ENCODE measurements around the gene DOCK6.

The DOCK6 gene

GRCh38 chr19:11261971-11262839 is at the start of gene DOCK6:
DOCK6 (minus strand) TSS chr19:11262524; CDS start chr19:11262440, 84 bp downstream.
- no peak for DNase-seq (ENCODE audit: low spot score)

GRCh38 chr19:11306337-11306736 is 44.0 kb upstream of the DOCK6 start:
- DNase-seq (ENCODE audit: low spot score): no peak

- DNase-seq (ENCODE audit: low spot score): no peak
These were observed 42.6 kb upstream of the DOCK6 start for GRCh38 chr19:11304936-11305335.

GRCh38 chr19:11300811-11301120 is 38.4 kb upstream of the DOCK6 start:
- no peak for DNase-seq (ENCODE audit: low spot score)

GRCh38 chr19:11299946-11300810 is 37.9 kb upstream of the DOCK6 start:
- DNase-seq (ENCODE audit: low spot score): no peak

- DNase-seq (ENCODE audit: low spot score): no peak
These were observed 33.9 kb upstream of the DOCK6 start for GRCh38 chr19:11296264-11296663.

GRCh38 chr19:11295665-11296245 is 33.4 kb upstream of the DOCK6 start, which contains the start of gene TSPAN16:
TSPAN16 (plus strand) TSS chr19:11296160; CDS start chr19:11296298, 138 bp downstream.
- DNase-seq (ENCODE audit: low spot score): no peak

GRCh38 chr19:11295180-11295579 is 32.9 kb upstream of the DOCK6 start:
- DNase-seq (ENCODE audit: low spot score): no peak

- peak; percentile 90 for DNase-seq (ENCODE audit: low spot score)
These were observed 31.4 kb upstream of the DOCK6 start for GRCh38 chr19:11293433-11294389.

- DNase-seq (ENCODE audit: low spot score): no peak
These were observed 29.7 kb upstream of the DOCK6 start for GRCh38 chr19:11291991-11292390.

- DNase-seq (ENCODE audit: low spot score): no peak
These were observed 29.1 kb upstream of the DOCK6 start for GRCh38 chr19:11291415-11291814.

GRCh38 chr19:11290256-11290655 is 27.9 kb upstream of the DOCK6 start:
- DNase-seq (ENCODE audit: low spot score): no peak

GRCh38 chr19:11288349-11288748 is 26.0 kb upstream of the DOCK6 start:
- DNase-seq (ENCODE audit: low spot score): peak; percentile 40

- DNase-seq (ENCODE audit: low spot score): peak; percentile 76
These were observed 24.1 kb upstream of the DOCK6 start for GRCh38 chr19:11286312-11286974.

GRCh38 chr19:11284515-11284914 is 22.2 kb upstream of the DOCK6 start:
- no peak for DNase-seq (ENCODE audit: low spot score)

- no peak for DNase-seq (ENCODE audit: low spot score)
These were observed 19.2 kb upstream of the DOCK6 start for GRCh38 chr19:11281356-11282049.

GRCh38 chr19:11279505-11280236 is 17.3 kb upstream of the DOCK6 start:
- DNase-seq (ENCODE audit: low spot score): peak; percentile 63

GRCh38 chr19:11278670-11279069 is 16.3 kb upstream of the DOCK6 start:
- no peak for DNase-seq (ENCODE audit: low spot score)

- DNase-seq (ENCODE audit: low spot score): no peak
These were observed 12.3 kb upstream of the DOCK6 start for GRCh38 chr19:11274533-11275086.

Measured in kidney capillary endothelial cell (primary cell).